Measurements from ENCODE around the gene EEIG2.

DNA sequence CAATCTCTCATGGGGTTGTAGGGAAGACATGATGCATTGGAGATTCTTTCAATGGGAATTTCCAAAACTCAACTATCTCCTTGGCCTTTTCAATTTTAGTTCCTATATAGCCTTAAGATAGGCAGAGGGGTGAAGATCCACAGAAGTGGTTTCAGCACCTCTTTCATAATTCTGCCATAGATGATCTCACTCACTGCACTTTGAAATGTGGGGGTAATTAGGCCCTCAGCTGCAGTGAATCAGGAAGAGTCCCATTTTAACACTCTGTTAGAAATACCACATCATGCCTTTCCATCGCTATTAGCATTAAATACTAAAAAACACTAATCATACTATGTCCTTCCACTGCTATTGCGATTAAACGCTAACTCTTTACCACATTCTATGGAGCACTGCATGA lies 25.1 kb upstream of the EEIG2 start:
- TF ChIP-seq, protein P1, sequence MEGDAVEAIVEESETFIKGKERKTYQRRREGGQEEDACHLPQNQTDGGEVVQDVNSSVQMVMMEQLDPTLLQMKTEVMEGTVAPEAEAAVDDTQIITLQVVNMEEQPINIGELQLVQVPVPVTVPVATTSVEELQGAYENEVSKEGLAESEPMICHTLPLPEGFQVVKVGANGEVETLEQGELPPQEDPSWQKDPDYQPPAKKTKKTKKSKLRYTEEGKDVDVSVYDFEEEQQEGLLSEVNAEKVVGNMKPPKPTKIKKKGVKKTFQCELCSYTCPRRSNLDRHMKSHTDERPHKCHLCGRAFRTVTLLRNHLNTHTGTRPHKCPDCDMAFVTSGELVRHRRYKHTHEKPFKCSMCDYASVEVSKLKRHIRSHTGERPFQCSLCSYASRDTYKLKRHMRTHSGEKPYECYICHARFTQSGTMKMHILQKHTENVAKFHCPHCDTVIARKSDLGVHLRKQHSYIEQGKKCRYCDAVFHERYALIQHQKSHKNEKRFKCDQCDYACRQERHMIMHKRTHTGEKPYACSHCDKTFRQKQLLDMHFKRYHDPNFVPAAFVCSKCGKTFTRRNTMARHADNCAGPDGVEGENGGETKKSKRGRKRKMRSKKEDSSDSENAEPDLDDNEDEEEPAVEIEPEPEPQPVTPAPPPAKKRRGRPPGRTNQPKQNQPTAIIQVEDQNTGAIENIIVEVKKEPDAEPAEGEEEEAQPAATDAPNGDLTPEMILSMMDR (IDR thresholded peaks at IDR 0.05; ENCODE audit: low read length) = no peak
- no peak for TF ChIP-seq EZH2 (IDR thresholded peaks at IDR 0.05; ENCODE audit: borderline replicate concordance, low read length)

Data from OCI-LY1 (cell line).